Keratinocyte (primary cell): ENCODE results near the gene TANGO2.

Experiments used
- CTCF ChIP-seq, 3 experiments: IDR thresholded peaks in 1 of 3; conservative IDR thresholded peaks in 1 of 3; optimal IDR thresholded peaks in 1 of 3; 2 replicates in 2 of 3; 3 replicates in 1 of 3; pipeline versions ENCODE3 to v1.5.1; 2011; ENCODE audit warnings: low read length in 3 of 3, mild to moderate bottlenecking in 3 of 3, moderate library complexity in 2 of 3, control low read depth in 1 of 3, inconsistent platforms in 1 of 3; ENCODE audit not compliant: insufficient read depth in 2 of 3; ENCODE audit errors: extremely low read depth in 1 of 3
- EZH2 ChIP-seq: IDR thresholded peaks from one replicate; pipeline ENCODE4 v1.6.1; 2012; ENCODE audit warnings: inconsistent platforms, mild to moderate bottlenecking, low read length, moderate library complexity

GRCh38 chr22:20052309-20053259, 31.7 kb downstream of the TANGO2 start:
- TF ChIP-seq CTCF (optimal IDR thresholded peaks at IDR 0.05 in 1 of 3, IDR thresholded peaks at IDR 0.05 in 1 of 3, conservative IDR thresholded peaks at IDR 0.05 in 1 of 3; ENCODE audit: extremely low read depth in 1 of 3, insufficient read depth in 2 of 3, low read length in 3 of 3) (no peak), EZH2 (no peak)
